Activated T-cell treated with anti-CD3 and anti-CD28 coated beads for 4 hours (primary cell): ENCODE data around the gene AGBL4.

Experiments
- DNase-seq: peaks from one replicate; pipeline ENCODE4 v3.0.0-alpha.2; 2020

Gene AGBL4

DNA sequence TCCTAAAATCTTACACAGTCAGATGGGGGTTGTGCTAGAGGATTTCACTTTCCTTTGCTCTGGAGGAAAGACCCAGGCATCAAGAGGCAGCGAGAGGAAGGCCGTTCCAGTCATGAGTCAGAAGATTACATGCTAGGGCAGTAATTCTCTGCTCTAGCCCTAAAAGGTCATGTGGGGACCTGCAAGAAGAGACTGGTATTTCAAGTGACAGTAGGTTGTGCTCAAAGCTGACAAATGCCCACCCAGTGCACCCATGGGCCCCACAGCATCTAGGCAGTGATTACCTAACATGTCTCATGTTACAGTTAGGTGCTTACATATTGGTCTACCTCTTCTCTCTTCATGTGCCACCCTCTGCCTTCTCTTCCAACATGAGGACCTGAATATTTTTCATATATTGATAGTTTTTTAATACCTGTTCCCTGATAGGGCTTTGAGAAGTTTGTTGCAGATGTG, 1147.4 kb downstream of the AGBL4 start:
- no peak for DNase-seq

DNA sequence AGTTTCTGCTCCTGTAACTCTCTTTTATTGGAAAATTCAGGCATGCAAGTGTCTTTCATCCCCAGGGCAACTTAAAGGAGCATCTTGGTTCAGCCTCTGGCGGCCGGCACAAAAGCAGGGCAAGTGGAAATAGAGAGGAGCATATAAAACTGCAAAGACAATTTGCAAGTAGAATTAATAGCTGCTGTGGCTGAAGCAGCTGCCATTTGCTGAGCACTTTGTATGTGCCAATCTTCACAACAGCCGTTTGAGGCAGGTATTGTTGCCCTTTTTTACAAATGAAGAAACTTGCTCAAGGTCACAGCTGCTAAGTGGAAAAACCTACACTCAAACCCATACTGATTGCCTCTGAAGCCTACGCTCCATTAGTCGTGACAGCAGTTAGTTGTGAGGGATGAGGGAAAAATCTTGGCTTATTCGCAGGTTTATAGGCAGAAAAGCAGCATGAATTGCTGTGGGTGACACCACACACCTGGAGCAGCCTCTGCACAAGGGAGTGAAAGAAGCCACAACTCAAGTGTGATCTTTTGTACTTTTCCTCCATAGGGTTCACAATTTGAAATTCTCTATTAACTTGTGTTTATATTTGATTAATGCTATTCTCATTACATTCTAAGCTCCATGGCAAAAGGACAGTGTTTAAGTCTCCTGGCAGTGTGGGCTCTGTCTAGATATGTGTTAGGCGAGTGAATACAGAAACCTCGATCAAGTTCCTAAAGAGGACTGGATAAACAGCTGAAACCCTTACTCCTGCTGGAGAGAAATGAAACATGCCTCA, 1148.0 kb downstream of the AGBL4 start:
- no peak for DNase-seq

DNA sequence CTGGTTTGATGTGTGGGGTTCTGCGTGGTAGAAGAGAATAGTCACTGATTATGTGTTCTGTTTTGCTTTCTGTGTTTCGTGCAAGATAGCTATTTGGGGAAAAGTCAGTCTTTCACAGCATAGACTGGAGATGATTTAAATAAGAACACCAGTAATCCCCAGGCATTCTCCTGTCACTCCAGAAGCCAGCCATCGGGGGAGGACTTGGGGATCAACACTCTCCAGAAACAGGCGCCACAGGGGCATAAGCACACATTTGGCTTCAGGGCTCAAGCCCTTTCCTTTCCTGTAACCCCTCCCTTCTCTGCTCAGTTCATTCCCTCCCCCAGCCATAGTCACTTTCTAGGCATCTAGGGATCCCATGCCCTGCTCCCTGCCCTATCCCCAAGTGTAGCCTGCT, 1149.8 kb downstream of the AGBL4 start:
- no peak for DNase-seq

DNA sequence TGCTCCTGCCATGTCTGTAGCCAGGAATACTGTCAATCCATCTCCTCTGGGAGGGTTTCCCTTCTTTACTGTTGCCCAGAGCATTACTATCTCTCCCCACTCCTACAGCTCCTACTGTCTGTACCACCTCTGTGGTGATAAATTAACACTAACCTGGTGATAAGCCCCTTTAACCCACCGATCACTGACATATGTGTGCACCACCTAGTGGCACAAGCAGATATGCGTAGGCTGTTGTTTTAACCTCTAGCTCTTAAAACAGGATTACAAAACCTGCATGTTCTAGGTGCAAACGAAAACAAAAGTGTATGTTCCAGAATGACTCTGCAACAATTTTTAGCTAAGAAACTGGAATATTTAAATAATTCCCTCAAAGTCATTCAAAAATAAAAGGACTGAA, 1153.2 kb downstream of the AGBL4 start:
- no peak for DNase-seq

DNA sequence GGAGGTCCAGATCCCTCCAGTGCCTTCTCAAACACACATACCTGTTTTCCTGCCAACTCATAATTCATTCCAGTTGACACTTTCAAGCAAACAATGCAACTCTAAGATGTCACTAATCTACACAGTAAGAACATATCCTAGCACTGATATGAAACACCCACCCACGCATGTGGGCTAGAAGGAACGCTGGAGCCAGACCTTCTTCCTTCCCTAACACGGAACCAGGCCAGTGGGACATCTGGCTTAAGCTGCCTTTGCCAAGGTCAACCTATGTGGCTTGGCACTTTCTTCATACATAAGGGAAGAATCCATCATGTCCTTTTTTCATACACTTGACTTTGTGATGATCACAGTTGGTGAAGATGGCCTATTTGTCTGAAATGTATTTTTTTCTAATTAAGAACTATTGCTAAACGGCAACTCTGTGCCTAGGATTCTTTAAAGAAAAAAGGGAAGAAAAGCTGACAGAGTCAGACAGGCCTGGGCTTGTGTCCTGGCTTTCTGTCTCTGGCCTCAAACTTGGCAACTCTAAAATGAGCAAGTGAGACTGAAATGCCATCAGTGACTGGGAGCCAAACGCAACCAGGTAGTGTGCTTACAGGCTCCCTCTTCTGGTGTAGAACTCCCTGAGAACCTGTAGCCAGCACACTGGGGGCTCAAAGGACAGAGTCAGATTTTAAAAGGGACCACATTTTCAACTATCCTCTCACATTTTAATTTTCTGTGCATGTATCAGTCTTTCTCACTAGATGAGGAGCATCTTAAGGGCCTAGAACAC, 1154.4 kb downstream of the AGBL4 start:
- DNase-seq, result no peak

DNA sequence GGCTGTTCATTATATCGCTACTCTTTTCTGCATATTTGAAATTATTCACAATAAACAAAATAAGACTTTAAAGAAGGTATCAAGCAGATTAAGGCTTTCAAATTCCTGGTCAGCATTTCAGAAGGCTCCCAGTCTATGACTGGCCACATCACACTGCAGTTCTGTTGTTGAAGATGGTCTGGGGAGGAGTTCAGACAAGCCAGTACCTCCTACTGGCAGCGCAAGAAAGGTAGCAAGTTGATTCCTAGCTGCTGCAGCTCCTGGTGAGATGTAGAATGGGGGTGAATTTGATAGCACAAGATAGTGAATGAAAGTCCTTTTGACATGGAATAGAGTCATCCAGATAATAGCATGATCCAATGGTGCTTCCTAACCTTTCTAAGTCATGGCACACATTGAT, 1158.8 kb downstream of the AGBL4 start:
- DNase-seq, result no peak

DNA sequence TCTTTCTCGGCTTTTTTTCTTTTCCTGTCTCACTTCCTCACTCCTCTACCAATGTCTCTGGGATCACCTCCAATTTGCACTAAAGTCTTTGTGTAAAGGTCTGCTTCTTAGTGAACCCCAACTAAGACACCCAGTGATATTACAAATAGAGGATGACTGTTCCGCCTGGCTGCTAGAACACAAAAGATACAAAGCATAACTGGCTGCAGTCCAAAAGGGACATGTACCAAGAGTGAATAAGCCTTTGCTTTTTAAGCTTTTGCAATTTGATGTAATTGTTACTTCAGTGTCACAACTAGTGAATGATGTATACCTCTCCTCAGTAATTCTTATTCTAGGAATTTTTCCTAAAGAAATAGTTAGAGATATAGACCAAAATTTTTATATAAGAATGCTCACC, 1164.3 kb downstream of the AGBL4 start:
- DNase-seq, result no peak

DNA sequence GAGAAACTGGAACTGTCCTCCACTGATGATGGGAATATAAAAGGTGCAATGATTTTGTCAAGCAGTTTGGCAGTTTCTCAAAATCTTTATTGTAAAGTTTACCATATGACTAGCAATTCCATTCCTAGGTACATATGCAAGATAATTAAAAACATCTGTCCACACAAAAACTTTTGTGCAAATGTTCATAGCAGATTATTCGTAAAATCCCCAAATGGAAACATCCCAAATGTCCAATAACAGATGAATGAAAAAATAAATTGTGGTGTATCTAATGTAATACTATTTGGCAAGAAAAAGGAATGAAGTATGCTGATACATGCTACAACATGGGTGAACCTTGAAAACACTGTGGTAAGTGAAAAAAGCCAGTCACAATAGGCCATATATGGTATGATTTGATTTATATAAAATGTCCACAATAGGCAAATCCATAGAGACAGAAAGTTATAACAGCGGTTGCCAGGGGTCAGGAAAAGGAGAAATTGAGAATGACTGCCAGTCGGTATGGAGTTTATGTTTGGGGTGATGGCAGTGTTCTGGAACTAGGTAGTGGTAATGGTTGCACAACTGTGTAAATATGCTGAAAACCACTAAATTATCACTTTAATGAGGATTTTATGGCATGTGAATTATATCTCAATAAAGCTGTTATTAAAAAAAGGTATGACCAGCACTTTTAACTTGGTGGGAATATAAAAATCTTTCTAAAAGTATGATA, 1165.4 kb downstream of the AGBL4 start:
- no peak for DNase-seq

DNA sequence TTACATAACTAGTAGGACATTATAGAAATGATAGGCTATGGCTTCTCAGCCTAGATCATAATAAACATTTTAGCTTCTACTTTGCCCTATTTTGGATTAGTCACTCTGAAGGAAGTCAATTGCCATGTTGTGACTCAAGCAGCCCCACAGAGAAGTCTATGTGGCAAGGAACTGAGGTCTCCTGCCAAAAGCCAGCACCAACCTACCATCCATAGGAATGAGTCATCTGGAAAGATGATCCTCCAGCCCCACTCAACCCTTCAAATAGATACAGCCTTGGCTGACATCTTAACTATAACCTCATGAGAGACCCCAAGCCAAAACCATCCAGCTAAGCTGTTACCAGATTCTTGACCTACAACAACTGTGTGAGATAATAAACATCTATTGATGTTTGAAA, 1170.7 kb downstream of the AGBL4 start:
- no peak for DNase-seq

DNA sequence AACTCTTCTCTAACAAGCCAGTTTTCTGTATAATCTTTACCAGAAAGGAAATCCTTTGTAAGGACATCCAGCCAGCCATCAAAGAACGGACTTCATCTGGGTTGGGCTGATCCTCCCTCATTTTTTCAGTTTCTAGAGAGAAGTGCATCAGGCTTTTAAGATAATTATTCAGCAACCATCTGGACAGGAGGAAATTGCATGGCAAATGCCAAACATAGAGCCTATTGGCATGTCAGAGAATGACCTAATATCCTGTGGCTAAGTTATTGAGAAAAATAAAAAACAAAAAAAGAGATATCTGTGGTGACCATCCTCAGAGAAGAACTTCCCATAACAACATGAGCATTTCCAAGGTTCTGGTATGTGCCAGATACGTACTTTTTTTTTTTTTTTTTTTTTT, 1172.1 kb downstream of the AGBL4 start:
- DNase-seq, result no peak

DNA sequence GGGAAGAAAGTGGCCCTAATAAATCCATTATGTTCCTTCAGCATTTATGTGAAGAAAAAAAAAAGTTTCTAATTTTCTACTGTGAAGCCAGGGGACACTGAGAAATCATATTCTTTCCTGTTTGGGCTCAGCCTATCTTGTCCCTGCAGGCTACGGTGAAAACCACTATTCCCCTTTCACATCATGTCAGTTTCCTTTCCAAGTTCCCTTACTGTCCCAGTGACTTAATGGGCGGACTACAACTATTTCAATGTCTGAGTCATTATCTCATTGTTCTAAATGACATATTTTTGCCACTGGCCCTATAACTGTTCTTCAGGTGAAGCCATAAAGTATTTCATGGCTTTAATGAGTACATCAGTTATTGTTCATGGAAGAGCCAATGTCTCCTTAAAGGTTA, 1175.7 kb downstream of the AGBL4 start:
- no peak for DNase-seq

DNA sequence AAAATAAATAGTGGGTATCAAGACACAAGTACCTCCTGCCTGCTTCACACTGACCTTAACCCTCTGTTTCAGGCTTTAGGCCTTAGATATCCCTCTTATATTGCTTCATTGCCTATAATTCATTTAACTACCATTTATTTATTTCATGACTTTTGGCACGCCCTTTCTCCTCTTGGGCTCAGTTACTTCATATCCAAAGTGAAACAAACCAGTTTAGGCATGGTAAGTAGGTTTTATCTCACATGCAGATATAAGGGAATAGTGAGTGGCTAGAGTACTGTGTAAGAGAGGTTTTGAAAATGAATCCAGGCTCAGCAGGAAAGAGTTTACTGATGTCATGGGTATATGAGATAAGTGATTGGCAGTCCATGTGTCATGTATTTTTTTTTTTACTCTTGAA, 1177.3 kb downstream of the AGBL4 start:
- DNase-seq, result no peak

DNA sequence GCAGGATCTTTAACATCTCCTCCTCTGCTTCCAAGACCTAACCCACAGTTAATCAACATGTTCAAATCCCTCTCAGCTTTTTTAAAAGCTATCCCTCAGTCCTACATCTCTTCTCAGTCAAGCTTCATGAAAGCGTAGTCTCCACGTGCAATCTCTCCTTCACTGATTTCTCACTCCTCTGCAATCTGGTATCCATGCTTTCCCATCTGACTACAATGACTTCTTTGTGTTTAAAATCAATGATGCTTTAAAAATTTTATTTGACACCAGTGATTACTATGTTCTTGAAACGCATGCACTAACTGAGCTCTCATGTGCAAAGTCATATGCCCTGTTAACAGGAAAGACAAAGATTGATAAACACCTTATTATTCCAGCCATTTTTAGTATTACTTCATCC, 1179.6 kb downstream of the AGBL4 start:
- no peak for DNase-seq

DNA sequence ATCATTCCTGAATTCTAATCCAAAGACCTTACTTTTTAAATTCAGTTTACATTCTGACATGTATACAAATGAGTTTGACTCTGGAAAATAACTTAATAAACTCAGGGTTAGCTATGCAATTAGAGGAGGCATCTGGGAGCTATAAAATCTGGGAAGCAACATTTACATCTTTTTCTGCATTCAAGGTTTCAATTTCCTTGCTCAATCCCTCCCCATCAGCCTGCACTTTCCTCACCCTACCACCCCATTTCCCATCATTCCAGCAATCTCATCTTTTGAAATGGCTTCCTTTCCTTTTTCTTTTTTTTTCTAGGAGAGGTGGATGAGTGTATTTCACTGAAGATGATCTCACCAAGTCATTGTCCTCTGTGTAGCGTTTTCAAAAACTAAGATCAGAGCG, 1181.8 kb downstream of the AGBL4 start:
- DNase-seq, result no peak

DNA sequence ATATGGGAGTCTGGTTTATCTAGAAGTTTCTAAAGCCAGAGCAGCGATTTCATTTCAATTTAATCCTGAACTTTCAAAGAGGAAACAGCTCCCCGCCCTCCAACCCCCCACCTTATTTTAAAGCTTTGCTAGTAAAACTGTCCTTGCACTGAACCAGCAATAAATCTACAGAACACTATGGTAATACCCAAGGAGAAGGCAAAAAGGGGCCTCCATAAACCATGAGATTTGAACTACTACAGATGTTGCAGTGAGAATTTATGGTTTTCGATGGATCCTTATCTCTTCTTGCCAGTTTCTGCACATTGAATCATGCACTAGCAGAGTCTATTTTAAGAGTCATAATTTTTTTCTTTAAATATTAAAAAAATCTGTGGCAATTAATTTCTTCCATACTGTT, 1182.3 kb downstream of the AGBL4 start:
- DNase-seq, result no peak

DNA sequence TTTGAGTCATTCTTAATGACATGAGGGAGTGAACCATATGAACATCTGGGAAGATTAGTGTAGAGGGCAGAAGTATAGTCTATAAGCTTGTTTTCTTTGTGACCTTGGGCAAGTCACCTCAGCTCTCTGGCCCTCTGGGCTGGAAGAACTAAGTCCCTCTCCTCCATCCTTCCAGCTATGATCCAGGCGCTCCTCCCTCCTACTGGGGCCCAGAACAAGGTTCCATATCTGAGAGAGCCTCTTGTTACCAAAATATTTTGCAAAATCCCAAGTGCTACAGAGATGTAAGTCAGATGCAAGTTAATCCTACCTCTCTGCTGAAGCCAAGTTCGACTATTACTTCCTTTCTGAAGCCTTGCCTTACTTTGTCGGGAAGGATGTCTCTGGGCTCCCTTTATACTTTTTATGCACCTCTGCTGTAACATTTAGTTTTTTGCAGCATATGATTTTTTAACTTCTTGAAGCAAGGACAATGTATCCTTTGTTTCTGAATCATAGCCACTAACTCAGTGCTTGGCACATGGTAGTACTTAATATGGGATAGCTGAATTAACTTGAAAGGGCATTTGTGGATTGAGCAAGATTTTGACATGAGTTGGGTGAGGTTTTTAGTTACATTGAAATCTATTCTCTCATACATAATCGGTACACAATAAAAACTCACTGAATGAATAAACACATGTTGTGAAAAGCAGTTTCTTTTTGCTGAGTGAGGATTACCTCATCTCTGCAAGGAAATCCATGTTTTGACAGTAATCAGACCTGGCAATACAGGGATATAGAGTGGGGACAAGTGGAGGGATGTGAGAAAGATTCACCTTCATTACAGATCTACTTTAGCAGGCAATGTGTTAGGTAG, 1192.4 kb downstream of the AGBL4 start:
- no peak for DNase-seq

DNA sequence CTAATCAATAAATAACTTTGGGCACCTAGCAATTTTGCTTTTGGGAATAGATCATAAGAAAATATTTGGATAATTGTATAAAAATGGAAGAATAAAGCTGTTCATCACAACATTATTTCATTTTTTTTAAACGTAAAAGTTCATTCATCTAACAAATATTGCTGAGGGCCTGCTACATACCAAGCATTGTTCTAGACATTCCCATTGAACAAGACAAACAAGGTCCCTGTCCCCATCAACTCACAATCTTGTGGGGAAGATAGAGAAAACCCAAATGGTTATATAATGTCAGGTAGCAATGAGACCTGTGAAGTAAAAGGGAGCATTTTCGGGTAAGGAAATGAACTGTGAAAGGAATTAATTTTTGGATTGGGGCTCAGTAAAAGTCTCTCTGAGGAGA, 1193.0 kb downstream of the AGBL4 start:
- DNase-seq, result no peak

DNA sequence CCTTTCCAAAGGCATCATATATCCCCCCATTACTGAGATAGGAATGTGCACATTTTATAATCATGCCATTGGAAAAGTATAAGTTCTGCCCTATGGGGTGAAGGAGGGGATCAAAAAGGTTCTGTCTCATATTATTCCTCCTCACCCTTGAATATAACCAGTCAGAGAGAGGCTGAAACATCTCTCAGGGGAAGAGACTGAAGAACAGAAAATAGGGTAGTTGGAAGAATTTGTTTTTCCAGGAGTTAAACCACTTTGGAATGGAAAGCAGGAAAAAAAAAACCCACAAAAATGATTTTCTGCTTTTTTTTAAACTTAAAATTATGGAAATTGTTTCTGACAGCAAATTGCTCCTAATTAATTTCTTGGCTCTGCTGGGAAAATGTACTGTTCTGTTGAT, 1194.3 kb downstream of the AGBL4 start:
- no peak for DNase-seq

DNA sequence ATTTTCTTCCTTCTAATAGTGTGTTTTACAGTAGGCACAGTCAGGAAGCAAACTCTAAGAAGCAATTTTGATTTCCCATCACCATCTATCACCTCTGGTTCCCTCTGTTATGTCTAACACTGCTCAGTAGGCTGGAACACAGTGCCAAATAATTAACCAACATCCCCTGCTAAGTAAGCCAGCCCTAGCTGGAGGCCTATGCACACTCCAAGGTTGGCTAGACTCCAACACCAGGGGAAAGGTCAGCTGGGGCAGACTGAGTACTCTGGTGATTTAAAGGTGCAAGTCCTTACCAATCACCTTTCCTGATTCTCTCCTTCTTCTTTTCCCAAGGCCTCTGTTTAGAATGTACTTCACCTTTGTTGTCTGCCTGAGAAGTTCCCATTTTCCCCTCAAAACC, 1200.6 kb downstream of the AGBL4 start:
- DNase-seq, result no peak

DNA sequence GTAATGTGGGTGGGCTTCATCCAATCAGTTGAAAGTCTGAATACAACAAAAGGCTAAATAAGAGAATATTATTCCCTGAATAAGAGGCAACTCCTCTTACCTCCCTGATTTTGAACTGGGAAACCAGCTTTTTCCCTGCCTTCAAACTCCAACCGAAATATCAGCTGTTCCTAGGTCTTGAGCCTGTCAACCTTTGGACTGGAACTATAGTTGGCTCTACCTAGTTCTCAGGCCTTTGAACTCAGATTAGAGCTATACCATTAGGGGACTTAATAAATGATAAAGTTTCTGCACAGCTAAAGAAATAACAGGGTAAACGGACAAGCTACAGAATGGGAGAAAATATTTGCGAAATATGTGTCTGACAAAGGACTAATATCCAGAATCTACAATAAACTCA, 1203.3 kb downstream of the AGBL4 start:
- no peak for DNase-seq

DNA sequence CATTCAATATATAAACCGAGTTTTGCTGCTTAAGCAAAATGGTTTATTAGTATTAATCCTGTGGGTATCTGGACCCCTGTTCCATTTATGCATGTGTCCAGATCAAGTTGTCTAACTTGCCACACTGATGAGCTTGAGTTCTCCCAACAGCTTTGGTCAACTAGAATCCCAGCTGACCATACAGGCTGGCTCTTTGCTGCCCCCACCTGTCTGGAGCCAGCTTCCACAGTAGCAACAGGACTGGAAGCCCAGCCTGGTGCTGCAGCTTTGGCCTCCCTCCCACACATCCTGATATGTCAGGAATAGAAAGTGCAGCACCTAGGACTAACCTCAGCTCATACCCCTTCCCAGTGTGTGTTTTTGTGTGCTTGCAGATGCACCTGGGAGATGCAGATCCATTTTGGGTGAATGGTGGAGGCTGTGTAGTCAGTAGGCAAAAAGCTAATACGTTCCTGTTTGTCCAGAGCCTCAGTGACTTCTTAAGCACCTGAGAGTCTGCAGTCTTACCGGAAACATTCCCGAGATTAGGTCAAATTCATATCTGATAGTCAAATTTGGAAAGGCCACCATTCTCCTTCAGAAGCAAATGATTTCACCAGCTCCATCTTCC, 1206.1 kb downstream of the AGBL4 start:
- no peak for DNase-seq

DNA sequence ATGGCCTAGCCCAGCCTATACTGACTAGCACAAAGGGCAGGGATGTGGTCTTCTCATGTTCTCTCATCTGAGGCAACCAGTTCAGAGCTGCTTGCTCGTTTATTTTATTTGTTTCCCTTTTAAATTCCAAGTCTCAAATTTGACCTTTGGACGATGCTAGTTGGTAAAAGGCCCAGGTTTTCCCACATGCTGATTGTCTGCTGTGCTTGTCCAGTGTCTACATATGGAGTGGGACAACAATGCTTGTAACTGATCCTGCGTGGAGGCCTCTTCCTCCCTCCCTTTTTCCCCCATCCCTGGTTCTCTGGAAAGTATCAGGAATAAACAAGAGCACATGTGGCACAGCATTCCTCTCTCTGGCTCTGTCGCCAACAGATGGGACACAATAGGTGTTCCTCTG, 1213.0 kb downstream of the AGBL4 start:
- DNase-seq, result no peak
